ENCODE results near the gene MICOS13. TPM values are rescaled to one million over a fixed set of nuclear protein-coding genes. Genes with fewer than 3 reads are reported as not detected.

MICOS13 gene
- total RNA-seq, 2 experiments from 2014 or later: 50.9 to 55.3 TPM

DNA sequence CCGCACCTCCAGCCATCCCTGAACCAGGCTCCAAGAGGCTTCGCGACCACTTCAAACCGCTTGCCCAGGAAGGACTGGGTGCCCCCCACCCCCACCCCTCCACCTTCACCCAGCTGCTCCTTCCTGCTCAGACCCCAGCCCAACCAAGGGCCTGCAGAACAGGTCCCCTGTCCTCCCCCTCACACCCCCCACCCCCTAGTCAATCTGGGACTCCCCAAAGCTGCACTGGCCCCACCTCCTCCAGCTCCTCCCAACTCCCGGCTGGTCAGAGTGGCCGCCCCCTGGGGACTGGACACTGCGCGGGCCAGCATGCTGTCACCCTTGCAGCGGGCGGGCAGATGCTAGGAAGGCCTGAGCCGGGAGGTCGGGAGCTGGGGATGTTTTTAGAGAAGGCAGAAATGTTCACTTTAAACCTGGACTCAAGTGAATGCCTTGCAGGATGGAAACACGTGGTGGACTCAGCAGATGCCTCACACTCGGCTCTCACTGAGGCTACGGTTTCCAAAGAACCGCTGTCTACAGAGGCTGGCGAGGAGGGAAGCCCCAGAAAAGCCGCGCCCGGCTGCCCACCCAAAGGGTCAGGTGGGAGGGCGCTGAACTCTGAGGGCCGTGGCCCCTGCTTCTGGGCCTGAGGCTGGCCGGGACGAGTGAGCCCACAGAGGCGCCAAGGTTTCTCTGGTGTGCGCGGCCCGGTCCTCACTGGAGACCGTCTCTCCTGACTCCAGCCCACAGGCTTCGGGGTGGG is 17.7 kb upstream of the MICOS13 start:
- CTCF ChIA-PET: interaction anchor here (0.8 kb wide), 1 partner anchor 8 kb away, joined by 3 read pairs; no protein-coding TSS in a partner anchor
- Mint-ChIP-seq H3K27me3 (no peaks in the 10 kb centered on the region), H3K9me3 (no peaks in the 10 kb centered on the region), H3K36me3 (peaks cover 43% of the 10 kb centered on the region), H3K4me3 (no peak overlapping the region), H3K27ac (peak overlapping the region; percentile 38), H3K4me1 (ENCODE audit: low read depth) (peaks cover 4% of the 10 kb centered on the region)
- intact Hi-C loops (cut with micrococcal nuclease): no loop called here
- DNase-seq: no peak
- POLR2A ChIA-PET: interaction anchor here (1.0 kb wide), 1 partner anchor 18 kb away, joined by 3 read pairs; no protein-coding TSS in a partner anchor

DNA sequence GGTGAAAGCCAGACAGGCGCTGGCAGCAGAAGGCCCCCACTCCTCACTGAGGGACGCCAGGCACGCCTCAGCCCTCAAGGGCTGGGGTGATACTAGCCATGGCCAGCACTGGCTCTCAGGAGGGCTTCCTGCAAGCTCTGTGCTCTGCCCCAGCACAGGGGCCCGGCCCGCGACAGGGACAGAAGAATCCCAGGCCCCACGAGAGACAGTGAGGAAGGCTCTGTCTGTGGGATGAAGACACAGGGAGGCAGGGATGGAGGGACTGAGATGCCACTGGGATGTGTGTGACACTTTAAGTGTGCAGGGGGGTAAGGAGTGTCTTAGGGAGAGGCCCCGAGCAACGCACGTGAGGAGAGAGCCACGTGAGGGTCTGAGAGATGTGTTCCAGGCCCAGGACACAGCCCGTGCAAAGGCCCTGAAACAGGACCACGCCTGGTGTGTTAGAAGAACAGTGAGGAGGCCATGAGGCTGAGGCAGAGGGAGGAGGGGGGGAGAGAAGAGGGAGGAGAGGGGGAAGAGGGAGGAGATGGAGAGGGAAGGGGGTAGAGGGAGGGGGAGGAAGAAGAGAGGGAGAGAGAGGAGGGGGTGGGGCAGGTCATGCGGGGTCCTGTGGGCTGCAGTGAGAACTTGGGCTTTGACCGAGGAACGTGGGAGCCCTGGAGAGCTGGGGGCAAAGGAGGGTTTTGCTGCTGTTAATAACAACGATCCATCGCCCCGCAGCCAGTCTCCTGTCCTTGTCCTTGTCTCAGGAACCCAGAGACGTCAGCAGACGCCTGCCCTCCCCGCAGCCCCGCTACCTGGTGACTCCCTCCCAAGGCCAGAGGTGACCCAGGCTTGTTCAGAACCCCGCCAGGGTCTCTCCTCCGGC is 16.9 kb upstream of the MICOS13 start:
- Mint-ChIP-seq H3K27me3 (no peaks in the 10 kb centered on the region), H3K4me3 (no peak overlapping the region), H3K27ac (peak overlapping the region; percentile 57), H3K36me3 (peaks cover 49% of the 10 kb centered on the region), H3K9me3 (no peaks in the 10 kb centered on the region), H3K4me1 (ENCODE audit: low read depth) (peaks cover 11% of the 10 kb centered on the region)
- ChIA-PET CTCF (no interaction called here), POLR2A (interaction anchor here (1.0 kb wide), 1 partner anchor 19 kb away, joined by 3 read pairs; no protein-coding TSS in a partner anchor)
- no peak for DNase-seq
- intact Hi-C loops (cut with micrococcal nuclease): no loop called here

DNA sequence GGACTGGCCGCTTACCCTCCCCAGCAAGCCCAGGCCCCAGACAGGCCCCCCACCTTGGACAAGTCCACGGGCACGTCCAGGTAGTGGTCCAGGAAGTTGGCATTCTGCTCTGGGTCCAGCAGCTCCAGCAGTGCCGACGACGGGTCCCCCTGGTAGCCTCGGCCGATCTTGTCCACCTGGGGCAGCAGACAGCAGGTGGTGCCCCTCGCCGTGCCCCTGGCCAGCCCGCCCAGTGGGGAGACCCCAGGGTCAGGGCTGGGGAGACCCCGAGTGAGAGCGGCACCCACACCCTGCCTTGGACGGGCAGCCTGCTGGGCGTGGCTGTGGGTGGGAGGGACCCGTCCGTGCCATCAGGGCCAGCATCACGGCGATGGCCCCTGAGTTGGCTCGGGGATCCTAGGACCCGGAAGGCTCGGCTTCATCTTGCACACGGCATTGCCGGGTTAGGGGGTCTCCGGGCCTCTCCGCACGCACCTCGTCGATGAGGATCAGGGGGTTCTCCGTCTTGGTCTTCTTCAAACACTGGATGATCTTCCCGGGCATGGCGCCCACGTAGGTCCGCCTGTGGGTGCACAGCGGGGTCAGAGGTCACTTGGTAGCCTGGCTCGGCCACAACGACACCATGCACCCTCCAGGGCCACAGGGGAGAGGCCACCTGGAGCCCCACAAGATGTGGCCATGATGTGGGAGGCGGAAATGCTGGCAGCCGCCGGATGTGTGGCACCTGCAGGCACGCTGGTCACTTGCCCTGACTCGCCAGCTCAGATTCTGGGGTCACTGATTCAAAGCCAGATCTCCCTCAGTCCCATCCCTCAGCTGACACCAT is 16.1 kb upstream of the MICOS13 start:
- DNase-seq: no peak
- POLR2A ChIA-PET: interaction anchor here (0.8 to 1.1 kb wide), 2 partner anchors 9 to 22 kb away, joined by 3 to 4 read pairs; no protein-coding TSS in a partner anchor
- no peak overlapping the region for H3K4me3 Mint-ChIP-seq
- CTCF ChIA-PET: no interaction called here
- peaks cover 53% of the 10 kb centered on the region for H3K36me3 Mint-ChIP-seq
- H3K9me3 Mint-ChIP-seq: no peaks in the 10 kb centered on the region
- H3K27ac Mint-ChIP-seq: peak overlapping the region; percentile 45
- H3K4me1 Mint-ChIP-seq (ENCODE audit: low read depth): peaks cover 15% of the 10 kb centered on the region
- no peaks in the 10 kb centered on the region for H3K27me3 Mint-ChIP-seq
- intact Hi-C loops (cut with micrococcal nuclease): no loop called here

DNA sequence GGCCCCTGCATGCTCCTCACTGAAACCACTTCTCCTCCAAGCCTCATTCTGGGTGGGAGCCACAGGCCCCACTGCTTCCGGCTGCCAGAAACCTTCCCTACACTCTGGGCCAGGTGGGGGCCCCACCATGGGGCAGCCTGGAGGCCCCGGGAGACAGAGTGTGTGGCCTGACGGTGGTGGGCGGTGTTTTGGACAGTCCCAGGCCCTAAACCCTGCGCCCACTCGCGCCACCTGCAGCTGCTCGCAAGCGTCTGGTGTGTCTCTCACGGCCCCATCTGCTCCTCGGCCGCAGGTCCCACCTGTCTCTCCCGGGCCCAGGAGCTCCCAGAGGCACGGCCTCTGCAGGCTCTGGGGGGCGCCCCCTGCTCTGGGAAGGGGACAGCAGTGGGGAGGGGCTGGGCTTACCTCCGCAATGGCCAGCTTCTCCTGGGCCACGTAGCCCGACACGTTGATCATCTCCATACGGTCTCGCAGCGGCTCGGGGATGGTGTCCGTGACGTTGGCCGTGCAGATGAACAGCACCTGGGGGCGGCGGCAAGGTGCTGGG is 15.4 kb upstream of the MICOS13 start:
- no peak overlapping the region for H3K27ac Mint-ChIP-seq
- no peaks in the 10 kb centered on the region for H3K9me3 Mint-ChIP-seq
- H3K27me3 Mint-ChIP-seq: no peaks in the 10 kb centered on the region
- intact Hi-C loops (cut with micrococcal nuclease): no loop called here
- H3K4me1 Mint-ChIP-seq (ENCODE audit: low read depth): peaks cover 18% of the 10 kb centered on the region
- CTCF ChIA-PET: no interaction called here
- peaks cover 53% of the 10 kb centered on the region for H3K36me3 Mint-ChIP-seq
- no peak overlapping the region for H3K4me3 Mint-ChIP-seq
- no peak for DNase-seq
- POLR2A ChIA-PET: interaction anchor here (0.8 to 1.1 kb wide), 2 partner anchors 9 to 22 kb away, joined by 3 to 4 read pairs; no protein-coding TSS in a partner anchor

DNA sequence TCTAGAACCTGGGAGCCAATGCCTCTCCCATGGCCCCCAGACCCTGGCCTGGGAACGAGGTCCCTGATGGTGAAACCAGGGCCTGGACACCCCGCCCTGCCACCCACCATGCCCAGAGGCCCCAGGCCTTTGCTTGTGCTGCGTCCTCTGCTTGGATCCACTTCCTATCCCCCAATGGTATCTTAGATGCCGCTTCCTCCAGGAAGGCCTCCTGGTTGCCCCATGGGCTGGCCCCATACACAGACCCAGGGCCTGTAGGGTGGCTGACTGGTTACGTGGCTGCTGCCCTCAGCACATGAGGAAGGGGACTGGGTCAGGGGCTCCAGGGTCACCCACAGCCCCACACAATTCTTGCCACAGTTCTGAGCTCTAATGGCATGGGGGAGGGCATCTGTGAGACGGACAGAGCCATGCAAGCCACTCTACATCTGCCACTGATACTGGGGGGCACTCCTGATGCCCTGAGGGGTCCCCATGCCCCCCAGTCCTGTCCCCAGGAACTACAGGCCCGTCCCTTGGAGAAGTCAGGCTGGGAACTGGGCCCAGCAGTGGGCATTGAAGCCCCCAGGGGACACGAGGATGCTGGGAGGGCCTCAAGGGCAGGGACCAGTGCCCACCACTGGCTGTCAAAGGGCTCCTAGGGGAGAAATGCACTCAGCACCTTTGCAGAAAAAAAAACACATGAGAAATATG is 14.8 kb upstream of the MICOS13 start:
- Mint-ChIP-seq H3K4me3 (no peak overlapping the region), H3K36me3 (peaks cover 56% of the 10 kb centered on the region), H3K27me3 (no peaks in the 10 kb centered on the region), H3K9me3 (no peaks in the 10 kb centered on the region), H3K27ac (peak overlapping the region; percentile 42), H3K4me1 (ENCODE audit: low read depth) (peaks cover 18% of the 10 kb centered on the region)
- no peak for DNase-seq
- ChIA-PET CTCF (no interaction called here), POLR2A (interaction anchor here (1.1 to 1.9 kb wide), 2 partner anchors 8 to 23 kb away, joined by 3 to 8 read pairs; no protein-coding TSS in a partner anchor)
- intact Hi-C loops (cut with micrococcal nuclease): no loop called here

DNA sequence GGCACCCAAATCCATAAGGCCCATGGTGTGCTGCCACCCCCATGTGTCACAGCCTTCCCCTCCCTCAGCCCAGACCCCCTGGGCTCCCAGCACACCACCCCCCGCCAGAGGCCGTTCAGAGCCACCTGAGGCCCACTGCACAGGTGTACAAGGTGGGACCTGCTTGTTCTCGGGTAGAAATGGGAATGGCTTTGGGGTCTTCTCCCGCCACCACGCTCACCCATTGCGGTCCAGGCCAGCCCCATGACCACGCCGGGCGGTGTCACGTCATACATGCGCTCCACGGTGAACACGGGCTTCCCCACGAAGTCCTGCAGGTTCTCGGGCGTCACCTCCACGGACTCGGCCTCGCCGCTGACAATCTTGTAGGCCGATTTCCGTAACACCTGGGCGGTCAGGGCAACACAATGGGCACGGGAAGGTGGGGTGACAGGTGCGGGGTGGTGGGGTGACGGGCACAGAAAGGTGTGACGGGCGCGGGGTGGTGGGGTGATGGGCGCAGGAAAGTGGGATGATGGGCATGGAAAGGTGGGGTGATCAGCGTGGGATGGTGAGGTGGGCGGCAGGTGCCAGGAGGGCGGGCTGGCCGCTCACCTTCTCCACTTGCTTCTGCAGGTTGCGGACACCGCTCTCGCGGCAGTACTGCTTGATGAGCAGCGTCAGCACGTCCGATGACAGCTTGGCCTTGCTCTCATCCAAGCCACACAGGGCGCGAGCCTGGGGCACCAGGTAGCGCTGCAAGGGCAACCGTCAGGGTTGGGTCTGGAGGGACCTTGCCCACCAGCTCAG is 14.0 kb upstream of the MICOS13 start:
- Mint-ChIP-seq H3K36me3 (peaks cover 57% of the 10 kb centered on the region), H3K27ac (peak overlapping the region; percentile 49), H3K4me3 (no peak overlapping the region), H3K27me3 (no peaks in the 10 kb centered on the region), H3K9me3 (no peaks in the 10 kb centered on the region), H3K4me1 (ENCODE audit: low read depth) (peaks cover 22% of the 10 kb centered on the region)
- intact Hi-C loops (cut with micrococcal nuclease): no loop called here
- no peak for DNase-seq
- POLR2A ChIA-PET: interaction anchor here (0.9 to 1.9 kb wide), 3 partner anchors 12 to 133 kb away, joined by 3 to 8 read pairs (median 3); no protein-coding TSS in a partner anchor
- CTCF ChIA-PET: no interaction called here

DNA sequence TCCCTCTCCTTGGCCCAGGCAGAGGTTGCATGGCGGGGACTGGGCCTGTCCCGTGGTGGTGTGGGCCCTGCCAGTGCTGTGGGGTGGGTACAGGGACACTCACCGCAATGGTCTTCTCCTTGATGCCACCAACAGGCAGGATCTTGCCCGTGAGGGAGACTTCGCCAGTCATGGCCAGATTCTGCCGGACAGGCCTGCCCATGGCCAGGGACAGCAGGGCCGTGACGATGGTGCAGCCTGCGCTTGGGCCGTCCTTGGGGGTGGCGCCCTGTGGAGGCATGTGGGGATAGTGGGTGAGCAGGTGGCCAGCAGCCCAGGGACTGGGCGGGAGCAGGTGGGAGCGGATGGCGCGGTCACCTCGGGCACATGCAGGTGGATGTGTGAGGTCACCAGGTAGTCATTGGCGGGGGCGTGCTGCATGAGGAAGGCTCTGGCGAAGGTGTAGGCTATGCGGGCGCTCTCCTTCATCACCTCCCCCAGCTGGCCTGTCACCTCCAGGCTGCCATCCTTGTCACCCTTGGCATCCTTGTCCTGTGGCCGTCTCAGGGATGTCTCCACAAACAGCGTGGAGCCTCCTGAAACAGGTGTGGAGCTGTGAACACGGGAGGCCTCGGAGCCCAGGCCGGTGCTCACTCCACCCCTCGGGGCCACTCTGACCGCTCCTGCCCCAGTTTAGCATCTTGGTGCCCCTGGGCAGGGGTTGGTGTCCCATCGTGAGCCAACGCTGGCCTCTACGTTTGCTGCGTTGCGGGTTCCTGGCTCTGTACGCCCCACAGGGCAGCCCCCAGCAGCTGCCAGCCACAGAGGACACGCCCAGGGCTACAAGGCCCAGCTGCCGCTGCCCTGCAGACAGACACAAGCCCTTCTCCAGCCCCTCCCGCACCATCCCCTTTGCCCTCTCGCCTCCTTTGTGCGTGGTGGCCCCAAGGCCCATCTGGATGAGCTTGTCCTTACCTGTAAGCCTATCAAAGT is 13.2 kb upstream of the MICOS13 start:
- intact Hi-C loops (cut with micrococcal nuclease): no loop called here
- Mint-ChIP-seq H3K9me3 (no peaks in the 10 kb centered on the region), H3K36me3 (peaks cover 51% of the 10 kb centered on the region), H3K27ac (peak overlapping the region; percentile 18), H3K4me3 (peak overlapping the region; percentile 35), H3K4me1 (ENCODE audit: low read depth) (peaks cover 23% of the 10 kb centered on the region), H3K27me3 (no peaks in the 10 kb centered on the region)
- peak; percentile 26 for DNase-seq
- CTCF ChIA-PET: no interaction called here
- POLR2A ChIA-PET: interaction anchor here (0.9 to 1.9 kb wide), 3 partner anchors 13 to 134 kb away, joined by 3 to 8 read pairs (median 3); no protein-coding TSS in a partner anchor

DNA sequence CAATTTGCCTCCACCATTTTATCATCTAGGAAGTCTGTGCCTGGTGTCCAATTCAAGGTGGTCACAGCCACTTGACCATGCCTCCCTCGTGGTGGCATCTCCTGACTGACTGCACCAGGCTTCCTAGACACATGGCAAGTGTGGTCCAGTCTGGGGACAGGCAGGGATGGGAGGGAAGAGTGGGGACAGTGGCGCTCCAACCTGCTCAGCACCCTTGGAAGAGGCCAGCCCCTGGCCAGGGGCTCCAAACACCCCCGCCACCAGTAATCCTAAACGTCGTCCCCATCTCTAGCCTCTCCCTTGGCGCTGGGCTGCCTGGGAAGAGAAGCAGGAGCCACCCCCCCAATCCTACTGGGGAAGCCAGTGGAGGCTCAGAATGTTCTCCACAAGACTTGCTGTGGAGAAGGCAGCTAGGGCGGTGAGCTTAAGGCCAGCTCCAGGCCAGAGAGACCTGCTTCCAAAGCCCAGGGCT is 12.4 kb upstream of the MICOS13 start:
- H3K9me3 Mint-ChIP-seq: no peaks in the 10 kb centered on the region
- ChIA-PET CTCF (no interaction called here), POLR2A (interaction anchor here (1.9 kb wide), 1 partner anchor 26 kb away, joined by 8 read pairs; no protein-coding TSS in a partner anchor)
- peaks cover 46% of the 10 kb centered on the region for H3K36me3 Mint-ChIP-seq
- intact Hi-C loops (cut with micrococcal nuclease): no loop called here
- peaks cover 28% of the 10 kb centered on the region for H3K4me1 Mint-ChIP-seq (ENCODE audit: low read depth)
- peak overlapping the region; percentile 85 for H3K27ac Mint-ChIP-seq
- no peak for DNase-seq
- no peaks in the 10 kb centered on the region for H3K27me3 Mint-ChIP-seq
- peak overlapping the region; percentile 96 for H3K4me3 Mint-ChIP-seq

DNA sequence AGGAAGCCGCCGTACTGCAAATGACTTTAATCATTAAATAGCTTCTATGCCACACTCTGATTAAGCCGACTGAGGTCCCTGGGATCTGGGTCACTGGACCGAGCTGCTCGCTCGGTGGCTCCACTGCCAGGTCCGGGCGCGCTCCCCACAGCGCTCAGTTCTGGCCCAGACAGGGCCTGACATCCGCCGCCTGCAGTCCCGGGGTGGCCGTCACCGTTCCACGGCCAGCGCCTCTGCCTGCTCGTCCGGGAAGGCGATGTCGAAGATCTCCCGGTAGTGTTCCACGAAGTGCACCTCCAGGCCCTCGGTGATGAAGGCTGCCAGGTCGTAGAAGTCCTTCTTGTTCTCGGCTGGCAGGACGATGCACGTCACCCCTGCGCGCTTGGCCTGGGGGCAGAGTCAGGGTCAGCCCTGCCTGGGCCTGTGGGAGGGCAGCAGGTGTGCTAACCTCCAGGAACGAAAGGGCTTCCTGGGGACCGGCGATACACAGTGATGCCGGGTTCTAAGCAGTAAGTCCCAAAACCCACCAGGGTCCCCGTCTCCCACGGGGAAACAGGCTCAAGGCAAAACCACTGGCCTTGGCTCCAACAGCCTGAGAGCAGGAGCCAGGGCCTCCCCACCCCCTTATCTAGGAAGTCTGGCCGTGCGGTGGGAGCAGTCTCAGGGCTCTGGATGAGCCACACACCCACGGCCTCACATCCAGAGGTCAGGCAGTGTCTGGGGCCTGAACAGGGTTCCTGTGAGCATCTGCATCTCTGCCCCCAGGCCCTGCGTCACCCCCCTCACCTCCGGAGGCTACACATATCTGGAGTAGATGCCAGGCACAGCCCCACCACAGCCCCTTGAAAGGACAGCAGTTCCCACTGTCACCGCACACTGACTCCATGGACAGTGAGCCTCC is 11.8 kb upstream of the MICOS13 start:
- POLR2A ChIA-PET: interaction anchor here (0.9 to 4.0 kb wide), 7 partner anchors 10 to 112 kb away, joined by 3 to 70 read pairs (median 6); partner anchors contain the start of genes CATSPERD, LONP1, SAFB and SAFB2
- no peaks in the 10 kb centered on the region for H3K9me3 Mint-ChIP-seq
- peak overlapping the region; percentile 95 for H3K27ac Mint-ChIP-seq
- peak overlapping the region; percentile 96 for H3K4me3 Mint-ChIP-seq
- H3K27me3 Mint-ChIP-seq: no peaks in the 10 kb centered on the region
- intact Hi-C loops (cut with micrococcal nuclease): loop anchor here (2.0 kb wide), 1 partner anchor 99 kb away; the partner anchor contains the start of gene DUS3L
- peak; percentile 35 for DNase-seq
- CTCF ChIA-PET: interaction anchor here (1.2 to 1.6 kb wide), 2 partner anchors 104 to 112 kb away, joined by 3 to 5 read pairs; no protein-coding TSS in a partner anchor
- H3K4me1 Mint-ChIP-seq (ENCODE audit: low read depth): peaks cover 28% of the 10 kb centered on the region
- H3K36me3 Mint-ChIP-seq: peaks cover 46% of the 10 kb centered on the region
